HG02943 (cell line): Measurements from ENCODE around the gene C20orf141.

ENCODE experiments used
- ATAC-seq: cut with Tn5 transposase; IDR thresholded peaks from one replicate; pipeline ENCODE4 v1.9.1; 2021; ENCODE audit warnings: mild to moderate bottlenecking, low read depth, moderate library complexity; ENCODE audit not compliant: unreplicated experiment

Gene C20orf141

GRCh38 chr20:2840967-2841531, 26.3 kb downstream of the C20orf141 start:
- peak; percentile 45 for ATAC-seq

- ATAC-seq = no peak
These were observed 30.8 kb downstream of the C20orf141 start for GRCh38 chr20:2845607-2846006.

- no peak for ATAC-seq
These were observed 31.9 kb downstream of the C20orf141 start for GRCh38 chr20:2846698-2847097.

- ATAC-seq = no peak
These were observed 33.0 kb downstream of the C20orf141 start for GRCh38 chr20:2847802-2848201.

- ATAC-seq = no peak
These were observed 34.7 kb downstream of the C20orf141 start for GRCh38 chr20:2849529-2849928.

GRCh38 chr20:2851086-2851485, 36.3 kb downstream of the C20orf141 start:
- ATAC-seq = no peak

- ATAC-seq = no peak
These were observed 43.8 kb downstream of the C20orf141 start for GRCh38 chr20:2858591-2858990.

GRCh38 chr20:2859330-2860121, 44.7 kb downstream of the C20orf141 start:
- ATAC-seq = no peak

GRCh38 chr20:2864626-2865025, 49.8 kb downstream of the C20orf141 start:
- no peak for ATAC-seq

- no peak for ATAC-seq
These were observed 50.3 kb downstream of the C20orf141 start for GRCh38 chr20:2865101-2865500.
